Nephron progenitor cell (in vitro differentiated cells): Measurements from ENCODE around the gene IL17C.

Experiments used
- DNase-seq: peaks from one replicate; pipeline ENCODE4 v3.0.0; 2021
- H3K27ac Mint-ChIP-seq: 2 replicates; pipeline ENCODE4 v1.8.0; 2021; ENCODE audit warnings: mild to moderate bottlenecking, moderate library complexity, mixed read lengths
- H3K27me3 Mint-ChIP-seq: 2 replicates; pipeline ENCODE4 v1.8.0; 2021; ENCODE audit warnings: mild to moderate bottlenecking, low read depth, mixed read lengths; ENCODE audit not compliant: poor library complexity
- H3K36me3 Mint-ChIP-seq: 2 replicates; pipeline ENCODE4 v1.8.0; 2021; ENCODE audit warnings: low read depth, mixed read lengths
- H3K4me1 Mint-ChIP-seq: 2 replicates; pipeline ENCODE4 v1.8.0; 2021; ENCODE audit warnings: mixed read lengths
- H3K4me3 Mint-ChIP-seq: 2 replicates; pipeline ENCODE4 v1.8.0; 2021; ENCODE audit warnings: mild to moderate bottlenecking, moderate library complexity, mixed read lengths
- H3K9me3 Mint-ChIP-seq: 2 replicates; pipeline ENCODE4 v1.8.0; 2021; ENCODE audit warnings: mild to moderate bottlenecking, moderate library complexity, mixed read lengths
- TF ChIP-seq, protein P1 (sequence below): fragments of 200-600 bp; sonication (generic); IDR thresholded peaks from 2 replicates; pipeline ENCODE4 v1.5.0; 2021; ENCODE audit warnings: antibody characterized with exemption

Gene IL17C

DNA sequence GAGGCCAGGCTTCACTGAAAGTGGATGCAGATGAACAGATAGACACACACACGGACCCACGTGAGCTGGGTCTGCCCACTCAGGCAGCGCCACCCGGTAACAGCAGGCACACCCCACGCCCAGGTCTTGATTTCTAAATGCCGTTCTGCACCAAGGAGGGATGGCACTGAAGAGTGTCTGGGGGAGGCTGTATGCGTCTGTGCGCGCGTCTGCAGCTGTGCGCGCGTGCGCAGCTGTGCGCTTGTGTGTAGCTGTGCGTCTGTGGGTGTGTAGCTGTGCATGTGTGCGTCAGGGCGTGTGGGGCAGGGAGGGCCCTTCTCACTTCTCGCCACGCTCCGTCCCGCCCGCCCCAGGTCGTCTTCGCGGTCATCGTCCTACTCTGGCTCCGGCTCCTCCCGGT is 15.5 kb upstream of the IL17C start:
- H3K9me3 Mint-ChIP-seq, result no peaks in the 10 kb centered on the region
- H3K36me3 Mint-ChIP-seq, result peaks cover 23% of the 10 kb centered on the region
- H3K4me3 Mint-ChIP-seq, result no peak overlapping the region
- peaks cover 18% of the 10 kb centered on the region for H3K4me1 Mint-ChIP-seq
- TF ChIP-seq, protein P1, sequence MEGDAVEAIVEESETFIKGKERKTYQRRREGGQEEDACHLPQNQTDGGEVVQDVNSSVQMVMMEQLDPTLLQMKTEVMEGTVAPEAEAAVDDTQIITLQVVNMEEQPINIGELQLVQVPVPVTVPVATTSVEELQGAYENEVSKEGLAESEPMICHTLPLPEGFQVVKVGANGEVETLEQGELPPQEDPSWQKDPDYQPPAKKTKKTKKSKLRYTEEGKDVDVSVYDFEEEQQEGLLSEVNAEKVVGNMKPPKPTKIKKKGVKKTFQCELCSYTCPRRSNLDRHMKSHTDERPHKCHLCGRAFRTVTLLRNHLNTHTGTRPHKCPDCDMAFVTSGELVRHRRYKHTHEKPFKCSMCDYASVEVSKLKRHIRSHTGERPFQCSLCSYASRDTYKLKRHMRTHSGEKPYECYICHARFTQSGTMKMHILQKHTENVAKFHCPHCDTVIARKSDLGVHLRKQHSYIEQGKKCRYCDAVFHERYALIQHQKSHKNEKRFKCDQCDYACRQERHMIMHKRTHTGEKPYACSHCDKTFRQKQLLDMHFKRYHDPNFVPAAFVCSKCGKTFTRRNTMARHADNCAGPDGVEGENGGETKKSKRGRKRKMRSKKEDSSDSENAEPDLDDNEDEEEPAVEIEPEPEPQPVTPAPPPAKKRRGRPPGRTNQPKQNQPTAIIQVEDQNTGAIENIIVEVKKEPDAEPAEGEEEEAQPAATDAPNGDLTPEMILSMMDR, result no peak
- no peaks in the 10 kb centered on the region for H3K27me3 Mint-ChIP-seq
- DNase-seq, result no peak
- H3K27ac Mint-ChIP-seq, result no peak overlapping the region

DNA sequence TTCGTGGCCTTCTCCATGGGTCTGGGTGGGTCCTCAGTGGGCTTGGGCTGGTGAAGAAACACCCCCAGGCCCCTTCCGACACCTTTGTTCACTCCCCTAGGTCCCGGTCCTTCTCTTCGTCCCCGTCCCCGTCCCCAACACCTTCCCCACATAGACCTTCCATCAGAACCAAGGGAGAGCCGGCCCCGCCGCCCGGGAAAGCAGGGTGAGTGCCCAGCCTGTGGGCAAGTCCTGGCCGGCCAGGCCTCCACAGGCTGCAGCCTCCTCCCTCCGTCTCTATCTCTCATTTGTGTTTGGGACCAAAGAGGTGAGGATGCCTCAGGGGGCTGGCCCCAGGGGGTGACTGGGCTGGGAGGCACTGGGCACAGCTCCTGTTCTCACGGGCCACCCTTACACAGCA is 14.5 kb upstream of the IL17C start:
- Mint-ChIP-seq H3K4me3 (no peak overlapping the region), H3K4me1 (peaks cover 9% of the 10 kb centered on the region), H3K36me3 (peaks cover 27% of the 10 kb centered on the region), H3K9me3 (no peaks in the 10 kb centered on the region), H3K27me3 (no peaks in the 10 kb centered on the region), H3K27ac (no peak overlapping the region)
- DNase-seq, result no peak
- TF ChIP-seq, protein P1, result no peak

DNA sequence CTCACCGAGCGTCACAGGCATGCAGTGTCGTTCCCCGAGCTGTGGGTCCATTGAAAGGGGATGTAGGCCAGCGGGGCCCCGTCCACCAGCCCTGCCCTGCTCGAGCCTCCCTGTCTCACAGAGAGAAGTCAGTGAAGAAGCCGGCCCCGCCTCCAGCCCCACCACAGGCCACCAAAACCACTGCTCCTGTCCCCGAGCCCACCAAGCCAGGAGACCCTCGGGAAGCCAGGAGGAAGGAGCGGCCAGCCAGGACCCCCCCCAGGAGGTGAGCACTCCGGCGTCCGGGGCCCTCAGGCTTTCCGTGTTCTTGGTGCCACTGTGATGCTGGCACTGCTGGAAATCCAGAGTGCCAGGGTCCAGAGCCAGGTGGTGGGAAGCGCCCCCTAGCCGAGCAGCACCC is 13.9 kb upstream of the IL17C start:
- Mint-ChIP-seq H3K36me3 (peaks cover 27% of the 10 kb centered on the region), H3K9me3 (no peaks in the 10 kb centered on the region), H3K27ac (no peak overlapping the region), H3K27me3 (no peaks in the 10 kb centered on the region), H3K4me1 (peaks cover 5% of the 10 kb centered on the region), H3K4me3 (no peak overlapping the region)
- no peak for DNase-seq
- TF ChIP-seq, protein P1, result no peak

DNA sequence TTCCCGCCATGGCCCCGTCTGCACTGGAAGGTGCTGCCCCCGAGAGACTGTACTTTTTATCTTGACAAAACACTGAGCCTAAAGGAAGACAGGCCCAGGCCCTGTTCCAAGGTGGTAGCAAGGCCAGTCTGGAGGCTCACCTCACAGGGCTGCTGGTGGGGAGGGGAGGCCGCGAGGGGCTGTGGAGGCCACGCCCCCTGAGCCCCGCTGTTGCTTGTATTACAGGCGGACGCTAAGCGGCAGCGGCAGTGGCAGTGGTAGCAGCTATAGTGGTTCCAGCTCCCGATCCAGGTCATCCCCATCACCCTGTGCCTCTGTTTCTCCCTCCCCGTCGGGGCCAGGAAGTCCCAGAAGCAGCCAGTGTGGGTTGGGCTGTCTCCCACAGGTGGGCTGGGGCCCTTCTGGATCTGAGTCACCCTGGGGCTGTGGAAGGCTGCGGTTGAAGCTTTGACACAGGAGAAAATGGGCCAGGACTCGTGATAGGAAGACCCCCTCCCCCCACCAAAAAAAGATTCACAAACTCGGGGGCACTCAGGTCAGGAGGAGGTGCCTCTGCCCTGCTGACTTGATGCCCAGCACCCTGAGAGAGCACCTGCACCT is 13.3 kb upstream of the IL17C start:
- no peak for DNase-seq
- no peak overlapping the region for H3K4me3 Mint-ChIP-seq
- no peaks in the 10 kb centered on the region for H3K4me1 Mint-ChIP-seq
- H3K27ac Mint-ChIP-seq, result no peak overlapping the region
- H3K9me3 Mint-ChIP-seq, result no peaks in the 10 kb centered on the region
- TF ChIP-seq, protein P1, result no peak
- peaks cover 27% of the 10 kb centered on the region for H3K36me3 Mint-ChIP-seq
- no peaks in the 10 kb centered on the region for H3K27me3 Mint-ChIP-seq

DNA sequence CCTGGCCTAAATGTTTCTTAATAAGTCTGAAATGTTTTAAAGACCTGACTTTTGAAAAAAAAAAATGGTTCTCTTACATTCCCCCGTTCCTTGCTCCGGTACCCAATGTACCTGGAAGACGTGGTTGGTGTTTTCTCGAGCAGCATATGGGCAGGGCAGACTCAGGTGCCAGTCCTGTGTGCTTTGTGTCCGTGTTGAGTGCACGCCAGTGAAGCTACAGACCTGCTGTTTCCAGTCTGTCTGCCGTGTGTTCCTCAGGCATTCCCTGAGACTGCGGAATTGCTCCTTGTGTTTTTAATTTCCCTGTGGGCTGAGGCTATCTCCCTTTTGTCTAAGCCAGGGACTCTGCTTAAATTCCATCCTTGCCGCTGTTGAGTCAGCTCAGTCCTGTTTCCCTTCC is 11.7 kb upstream of the IL17C start:
- H3K4me3 Mint-ChIP-seq, result no peak overlapping the region
- peak overlapping the region; percentile 55 for H3K27ac Mint-ChIP-seq
- H3K4me1 Mint-ChIP-seq, result no peaks in the 10 kb centered on the region
- no peaks in the 10 kb centered on the region for H3K9me3 Mint-ChIP-seq
- DNase-seq, result no peak
- H3K27me3 Mint-ChIP-seq, result no peaks in the 10 kb centered on the region
- H3K36me3 Mint-ChIP-seq, result peaks cover 33% of the 10 kb centered on the region
- TF ChIP-seq, protein P1, result no peak
